HG03565 (cell line): Measurements from ENCODE around the gene MPRIP.

ENCODE experiments used
- ATAC-seq: cut with Tn5 transposase; IDR thresholded peaks from one replicate; pipeline ENCODE4 v1.9.1; 2021; ENCODE audit warnings: mild to moderate bottlenecking, moderate library complexity; ENCODE audit not compliant: unreplicated experiment

Gene MPRIP

GRCh38 chr17:17064322-17064721 is 22.1 kb downstream of the MPRIP start:
- ATAC-seq, result no peak

DNA sequence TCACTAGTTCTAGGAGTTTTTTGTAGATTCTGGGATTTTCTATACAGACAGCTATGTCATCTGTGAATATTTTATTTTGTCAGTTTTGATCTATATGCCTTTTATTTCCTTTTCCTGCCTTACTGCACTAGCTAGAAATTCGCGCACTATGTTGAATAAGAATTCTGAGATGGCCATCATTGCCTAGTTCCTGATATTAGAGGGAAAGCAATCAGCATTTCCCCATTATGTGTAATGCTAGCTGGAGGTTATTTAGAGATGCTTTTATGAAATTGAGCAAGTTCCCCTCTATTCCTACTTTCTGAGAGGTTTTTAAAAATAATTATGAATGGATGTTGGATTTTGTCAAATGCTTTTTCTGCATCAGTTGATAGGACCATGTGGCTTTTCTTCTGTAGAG is 23.8 kb downstream of the MPRIP start:
- ATAC-seq, result no peak

GRCh38 chr17:17067257-17067656 is 25.0 kb downstream of the MPRIP start:
- no peak for ATAC-seq

DNA sequence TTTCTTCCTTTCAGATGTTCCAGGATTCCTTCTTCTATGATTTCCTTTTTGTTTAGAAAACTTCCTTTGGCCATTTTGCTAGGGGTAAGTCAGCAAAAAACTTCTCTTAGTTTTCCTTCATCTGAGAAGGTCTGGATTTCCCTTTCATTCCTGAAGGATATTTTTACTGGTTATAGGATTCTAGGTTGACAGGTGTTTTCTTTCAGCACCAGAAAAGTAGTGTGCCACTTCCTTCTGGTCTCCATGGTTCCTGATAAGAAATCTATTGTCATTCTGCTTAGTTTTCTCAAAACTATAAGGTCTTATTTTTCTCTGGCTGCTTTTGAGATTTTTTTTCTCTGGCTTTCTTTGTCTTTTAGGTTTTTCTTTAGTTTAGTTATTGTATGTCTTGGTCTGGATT is 27.6 kb downstream of the MPRIP start:
- ATAC-seq, result no peak

- ATAC-seq, result no peak
Observed at GRCh38 chr17:17070931-17071330, 28.7 kb downstream of the MPRIP start.

GRCh38 chr17:17071531-17072360 is 29.5 kb downstream of the MPRIP start:
- ATAC-seq, result no peak

DNA sequence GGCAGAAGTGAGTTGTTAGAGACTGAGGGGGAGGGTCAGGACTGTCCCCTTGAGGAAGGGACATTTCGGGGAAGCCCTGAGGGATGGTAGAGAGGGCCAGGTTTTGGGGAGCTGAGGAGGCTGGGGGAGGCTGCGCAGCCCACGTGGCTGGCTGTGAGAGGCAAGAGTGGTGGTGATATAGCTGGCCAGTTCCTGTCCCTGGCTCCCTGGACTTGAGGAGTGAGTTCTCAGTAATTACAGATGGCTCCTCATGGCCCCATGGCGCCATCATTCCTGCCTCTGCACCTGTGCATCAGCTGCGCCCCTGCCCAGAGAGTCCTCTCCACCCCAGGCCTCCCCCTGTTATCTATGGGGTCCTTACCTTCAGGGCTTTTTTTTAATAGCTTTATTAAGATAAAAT is 30.3 kb downstream of the MPRIP start:
- no peak for ATAC-seq

GRCh38 chr17:17073030-17073564 is 30.8 kb downstream of the MPRIP start:
- no peak for ATAC-seq

- no peak for ATAC-seq
Observed at GRCh38 chr17:17073581-17074403, 31.5 kb downstream of the MPRIP start.

- ATAC-seq, result no peak
Observed at GRCh38 chr17:17075125-17075781, 33.0 kb downstream of the MPRIP start.

DNA sequence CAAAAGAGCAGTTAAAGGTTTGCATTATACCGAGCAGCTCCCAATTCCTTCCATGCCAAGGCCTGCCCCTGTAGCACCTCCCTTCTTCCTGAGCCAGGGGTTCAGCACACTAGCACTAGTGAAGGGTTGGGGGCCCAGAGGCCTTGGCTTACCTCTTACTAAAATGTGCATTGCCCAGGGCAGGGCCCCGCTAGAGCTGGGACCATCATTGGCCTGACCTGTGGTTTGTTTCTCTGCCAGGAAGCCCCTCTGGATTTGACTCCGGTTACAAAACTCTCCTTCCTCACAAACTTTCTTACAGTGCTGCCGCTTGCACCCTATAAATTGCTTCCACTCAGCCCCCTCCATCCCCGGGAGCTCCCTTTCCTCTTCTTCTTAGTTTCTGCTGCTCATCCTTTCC is 33.8 kb downstream of the MPRIP start:
- ATAC-seq, result no peak

DNA sequence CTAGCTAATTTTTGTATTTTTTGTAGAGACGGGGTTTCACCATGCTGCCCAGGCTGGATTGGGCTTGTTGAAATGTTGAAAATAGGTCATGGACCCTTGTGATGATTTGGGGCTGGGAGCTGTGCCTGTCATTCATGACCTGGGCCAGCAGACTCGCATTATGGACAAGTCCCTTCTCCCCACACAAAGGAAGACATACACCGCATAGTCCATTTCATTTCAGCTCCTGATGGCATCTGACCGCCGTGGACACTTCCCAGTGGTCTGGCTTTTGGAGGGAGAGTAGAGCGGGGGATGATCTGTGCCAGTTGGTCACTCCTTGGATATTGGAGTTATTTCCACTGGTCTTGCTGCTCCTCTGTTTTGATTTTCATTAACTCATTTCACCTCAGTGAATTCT is 34.8 kb downstream of the MPRIP start:
- no peak for ATAC-seq

DNA sequence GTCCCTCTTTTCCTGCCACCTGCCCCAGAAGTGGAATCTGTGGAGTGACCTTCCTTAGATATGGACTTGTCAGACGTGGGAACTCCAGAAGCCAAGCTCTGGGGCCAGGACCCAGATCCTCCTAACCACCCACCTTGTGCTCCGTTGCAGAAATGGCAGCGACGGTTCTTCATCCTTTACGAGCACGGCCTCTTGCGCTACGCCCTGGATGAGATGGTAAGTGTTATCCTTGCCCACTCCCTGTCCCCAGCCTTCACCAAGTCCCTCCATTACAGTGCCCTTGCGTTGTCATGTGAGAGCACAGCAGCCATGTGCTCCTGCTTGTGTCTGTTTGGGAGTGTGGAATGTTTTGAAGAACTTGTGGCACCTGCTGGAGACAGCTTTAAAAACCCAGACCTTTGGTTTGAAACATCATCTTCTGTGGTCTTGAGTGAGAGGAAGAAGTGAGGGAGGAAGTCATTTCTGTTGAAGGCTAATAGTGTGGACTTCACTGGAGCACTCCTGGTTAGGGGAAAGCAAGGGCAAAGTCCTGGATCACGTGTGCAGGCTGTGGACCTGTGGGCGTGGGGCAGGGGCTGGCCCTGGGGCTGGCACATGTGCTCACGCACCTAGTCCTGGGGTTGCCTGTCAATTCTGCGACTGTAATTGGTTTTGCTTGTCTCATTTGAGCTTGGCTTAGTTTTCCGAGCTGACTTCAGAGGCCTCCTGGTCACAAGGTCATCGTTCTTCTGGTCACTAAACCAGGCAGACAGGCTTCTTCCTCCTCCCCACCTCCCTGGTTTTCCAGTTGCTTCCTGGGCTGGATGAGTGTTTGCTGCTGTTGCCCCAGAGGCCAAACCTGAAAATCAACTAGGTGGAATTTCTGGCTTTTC is 35.8 kb downstream of the MPRIP start:
- ATAC-seq, result no peak

- ATAC-seq, result no peak
Observed at GRCh38 chr17:17078832-17079231, 36.6 kb downstream of the MPRIP start.

DNA sequence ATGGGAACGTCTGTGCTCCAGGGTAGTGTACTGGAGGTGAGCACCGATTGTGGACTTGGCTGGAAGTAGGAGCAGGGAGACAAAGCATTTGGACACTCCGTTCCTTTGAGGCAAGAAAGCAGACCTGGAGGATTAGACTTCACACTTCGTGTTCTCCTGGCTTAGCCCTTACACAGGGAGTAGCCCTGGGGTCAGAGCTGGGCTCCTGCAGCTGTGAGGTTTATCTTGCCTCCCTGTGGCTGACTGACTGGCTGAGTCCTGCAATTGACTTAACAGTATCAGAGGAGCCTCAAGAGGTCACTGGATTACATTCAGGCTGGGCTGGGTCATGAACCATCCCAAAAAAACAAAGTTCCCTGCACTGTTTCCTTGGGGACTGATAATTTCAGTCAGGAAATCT is 37.1 kb downstream of the MPRIP start:
- ATAC-seq, result no peak

DNA sequence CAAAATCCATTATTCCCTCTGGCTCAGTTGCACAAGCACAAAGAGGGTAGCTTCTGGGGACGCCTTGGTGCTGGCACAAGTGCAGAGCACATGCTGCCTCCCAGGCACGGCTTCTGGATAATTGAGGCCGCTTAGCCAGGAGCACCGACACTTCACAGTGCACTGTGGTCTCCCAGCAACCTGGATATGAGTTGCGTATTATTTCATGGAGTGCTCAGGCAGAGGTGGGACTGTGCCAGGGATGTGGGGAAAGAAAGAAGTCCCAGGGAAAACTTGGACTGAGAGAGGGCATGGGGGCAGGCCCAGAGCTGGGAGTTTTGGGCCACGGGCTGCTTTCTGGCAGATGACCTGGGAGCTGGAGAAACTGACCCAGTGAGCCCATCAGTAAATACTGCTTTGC is 37.5 kb downstream of the MPRIP start:
- ATAC-seq, result no peak

- no peak for ATAC-seq
Observed at GRCh38 chr17:17080181-17080631, 37.9 kb downstream of the MPRIP start.

DNA sequence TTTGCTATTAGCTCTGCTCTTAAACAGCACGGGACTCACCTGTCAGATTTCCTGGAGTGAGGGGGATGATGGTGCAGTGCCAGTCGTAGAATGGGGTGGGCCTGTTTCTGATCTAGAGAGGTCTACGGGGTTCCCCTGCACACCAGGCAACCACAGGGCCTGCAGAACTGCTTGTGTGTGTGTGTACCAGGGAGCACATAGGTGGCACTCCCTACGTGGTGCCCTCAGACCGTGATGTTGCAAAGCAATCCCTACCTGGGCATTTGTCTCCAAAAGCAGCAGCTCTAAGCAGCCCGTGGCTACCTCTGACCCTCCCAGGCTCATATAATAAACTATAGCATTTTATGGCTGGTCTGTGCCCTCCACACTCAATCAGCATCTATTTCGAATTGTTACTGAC is 38.5 kb downstream of the MPRIP start:
- ATAC-seq, result no peak

DNA sequence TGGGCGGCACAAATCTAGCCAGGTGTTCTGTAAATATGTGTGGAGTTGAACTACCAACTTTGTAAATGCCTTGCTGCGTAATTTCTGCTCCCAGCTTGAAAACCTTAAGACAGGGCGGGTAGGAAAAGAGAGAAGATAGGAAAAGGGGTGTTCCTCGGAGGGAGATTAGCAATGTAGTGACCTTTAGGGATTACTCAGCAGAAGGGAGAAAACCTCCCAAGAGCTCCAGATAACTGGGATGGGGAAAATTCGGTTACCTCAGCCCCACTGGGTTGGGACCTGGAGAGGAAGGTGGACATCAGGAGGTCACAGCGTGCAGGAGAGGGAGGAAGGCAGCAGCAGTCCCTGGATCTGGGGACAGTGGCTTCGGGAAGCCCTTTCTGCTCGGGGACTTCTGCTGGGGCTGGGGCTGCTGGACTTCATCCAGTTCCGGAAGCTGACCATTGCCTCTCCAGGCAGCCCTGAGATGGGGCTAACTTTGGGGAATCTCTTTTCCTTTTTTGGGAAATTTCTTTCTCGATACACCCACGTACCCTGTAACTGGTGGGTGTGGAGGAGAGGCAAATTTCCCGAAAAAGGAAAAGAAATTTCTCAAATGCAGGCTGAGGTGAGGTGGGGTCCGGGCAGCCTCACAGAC is 39.2 kb downstream of the MPRIP start:
- no peak for ATAC-seq

GRCh38 chr17:17082878-17083277 is 40.6 kb downstream of the MPRIP start:
- ATAC-seq, result no peak
